HG03025 (cell line): ENCODE results near the gene NDST4.
"Not testable (repeated sequence)": the region's sequence is repeated elsewhere in the genome, so short reads cannot be mapped to it uniquely, and the experiment has no call there.

Source experiments
- ATAC-seq: cut with Tn5 transposase; IDR thresholded peaks from one replicate; pipeline ENCODE4 v1.9.1; 2021; ENCODE audit warnings: mild to moderate bottlenecking, moderate library complexity; ENCODE audit not compliant: unreplicated experiment, low FRiP score

Gene NDST4

DNA sequence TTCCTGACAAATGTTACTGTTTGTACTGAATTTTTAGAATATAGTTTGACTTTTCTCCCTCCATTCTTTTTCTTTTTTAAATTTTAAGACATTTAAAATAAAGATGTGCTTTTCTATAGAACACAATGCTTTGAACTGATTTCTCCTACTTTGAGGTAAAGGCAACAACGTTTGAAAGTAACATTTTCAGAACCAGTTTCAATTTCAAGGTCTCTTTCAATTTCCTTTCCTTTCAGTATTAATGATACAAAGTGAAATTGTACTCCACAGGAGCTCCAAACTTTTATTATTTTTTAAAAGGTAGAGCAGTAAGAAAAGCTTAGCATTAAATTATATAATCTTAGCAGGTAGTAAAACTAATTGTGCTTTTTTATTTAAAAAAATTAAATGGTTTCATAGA is 54.9 kb downstream of the NDST4 start:
- ATAC-seq, result no peak

DNA sequence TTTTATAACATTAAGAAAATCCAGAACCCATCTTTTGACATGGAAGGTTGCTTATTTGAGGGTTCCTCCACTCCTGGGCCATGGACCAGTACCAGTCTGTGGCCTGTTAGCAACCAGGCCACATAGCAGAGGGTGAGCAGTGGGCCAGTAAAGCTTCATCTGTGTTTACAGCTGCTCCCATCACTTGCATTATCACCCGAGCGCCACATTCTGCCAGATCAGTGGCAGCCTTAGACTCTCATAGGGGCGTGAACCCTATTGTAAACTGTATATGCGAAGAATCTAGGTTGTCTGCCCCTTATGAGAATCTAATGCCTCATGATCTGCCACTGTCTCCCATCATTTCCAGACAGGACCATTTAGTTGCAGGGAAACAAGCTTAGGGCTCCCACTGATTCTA is 58.6 kb downstream of the NDST4 start:
- ATAC-seq, result no peak

DNA sequence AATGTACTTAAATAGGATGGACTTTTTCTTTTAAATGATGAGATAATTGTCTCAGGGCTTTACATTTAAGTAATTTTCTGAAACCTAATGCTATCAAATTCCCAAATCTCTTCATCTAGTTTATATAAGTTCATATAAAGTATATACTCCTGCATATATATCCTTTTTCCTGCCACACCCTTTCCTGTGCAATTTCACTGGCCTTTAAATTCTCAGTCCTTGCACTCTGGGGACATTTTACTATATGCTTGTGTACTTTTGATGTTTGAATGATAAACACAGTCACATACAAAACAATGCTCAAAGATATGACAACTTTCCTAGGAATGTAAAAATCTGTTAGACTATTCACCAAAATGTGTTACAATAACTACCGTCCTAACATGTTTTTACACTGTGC is 60.1 kb downstream of the NDST4 start:
- ATAC-seq, result no peak

DNA sequence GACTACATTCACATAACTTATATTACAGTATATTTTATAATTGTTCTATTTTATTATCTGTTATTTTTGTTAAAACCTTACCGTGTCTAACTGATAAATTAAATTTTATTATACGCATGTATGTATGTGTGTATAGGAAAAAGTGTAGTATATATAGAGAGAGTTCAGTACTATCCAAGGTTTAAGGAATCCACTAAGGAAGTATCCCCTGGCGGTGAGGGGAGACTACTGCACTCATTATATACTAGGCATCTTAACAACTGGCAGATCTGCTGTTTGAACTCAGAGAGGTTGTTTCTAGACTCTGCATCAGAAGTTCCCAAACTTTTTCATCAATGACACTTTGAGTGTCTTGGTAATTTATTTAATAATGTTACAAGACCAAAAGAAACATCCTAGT is 70.9 kb downstream of the NDST4 start:
- no peak for ATAC-seq

DNA sequence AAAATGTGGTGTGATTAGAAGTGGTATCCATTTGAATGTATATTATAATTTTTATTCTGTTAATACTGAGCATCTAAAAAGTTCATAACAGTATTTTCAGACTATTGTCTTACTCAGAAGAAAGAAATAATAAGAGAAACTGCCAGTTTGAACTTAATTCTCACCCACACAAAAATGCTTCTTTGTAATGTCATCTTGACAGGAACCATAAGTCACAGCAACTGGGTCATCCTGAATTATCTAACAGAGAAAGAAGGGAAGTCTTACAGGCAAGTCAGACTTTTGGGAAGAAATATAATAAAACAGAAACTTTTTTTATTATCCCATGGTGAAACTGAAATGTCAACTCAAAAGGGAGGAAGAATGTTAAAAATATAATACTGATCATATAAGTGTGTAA is 83.1 kb downstream of the NDST4 start:
- ATAC-seq, result no peak

DNA sequence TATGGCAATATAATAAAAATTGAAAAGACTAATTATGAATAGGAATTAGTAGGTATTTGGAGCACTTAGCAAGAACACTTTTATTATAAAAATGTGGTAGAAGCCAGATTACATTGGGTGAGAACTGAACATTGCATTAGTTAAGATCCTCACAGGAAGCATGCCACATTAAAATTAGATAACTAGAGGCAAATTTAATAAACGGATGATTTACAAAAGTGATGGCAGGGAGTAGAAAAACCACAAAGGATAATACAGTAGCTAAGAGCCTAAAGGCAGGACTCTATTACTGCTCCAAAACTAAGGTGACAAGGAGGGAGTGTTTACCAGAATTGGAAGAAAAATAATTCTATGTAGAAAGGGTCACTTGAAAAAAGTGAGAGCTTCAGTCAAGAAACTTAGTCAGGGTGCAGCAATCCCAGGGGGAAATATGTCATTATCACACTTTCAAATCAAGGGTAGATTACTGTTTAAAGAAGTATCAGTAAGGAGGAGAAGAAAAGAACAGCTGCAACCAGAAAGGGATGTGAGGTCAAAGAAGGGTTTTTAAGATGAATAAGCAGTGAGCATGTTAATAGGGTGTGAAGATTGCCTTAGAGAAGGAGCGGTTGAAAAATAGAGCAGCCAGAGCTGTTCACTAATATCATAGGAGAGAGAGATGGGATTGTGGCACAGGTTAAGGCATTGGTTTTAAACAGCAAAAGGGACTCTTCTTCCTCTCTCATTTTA is 84.6 kb downstream of the NDST4 start:
- ATAC-seq, result no peak

DNA sequence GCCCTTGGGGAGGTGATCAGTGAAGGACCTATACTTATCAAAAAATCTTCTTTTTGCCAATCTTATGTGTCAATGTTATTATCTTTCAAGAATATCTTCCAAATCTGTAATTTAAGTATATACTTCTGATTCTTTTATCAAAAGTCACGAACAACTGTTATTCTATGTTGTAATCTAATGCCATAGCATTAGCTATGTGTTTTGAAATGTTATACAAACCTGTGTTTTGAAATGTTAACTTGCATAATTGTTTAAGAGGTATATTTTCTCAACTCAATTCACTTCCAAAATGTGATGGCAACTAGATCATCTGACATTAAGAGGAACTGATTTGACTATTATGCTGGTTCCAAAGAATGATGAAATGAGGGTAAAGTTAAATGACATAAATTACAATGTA is 113.5 kb downstream of the NDST4 start:
- no peak for ATAC-seq

DNA sequence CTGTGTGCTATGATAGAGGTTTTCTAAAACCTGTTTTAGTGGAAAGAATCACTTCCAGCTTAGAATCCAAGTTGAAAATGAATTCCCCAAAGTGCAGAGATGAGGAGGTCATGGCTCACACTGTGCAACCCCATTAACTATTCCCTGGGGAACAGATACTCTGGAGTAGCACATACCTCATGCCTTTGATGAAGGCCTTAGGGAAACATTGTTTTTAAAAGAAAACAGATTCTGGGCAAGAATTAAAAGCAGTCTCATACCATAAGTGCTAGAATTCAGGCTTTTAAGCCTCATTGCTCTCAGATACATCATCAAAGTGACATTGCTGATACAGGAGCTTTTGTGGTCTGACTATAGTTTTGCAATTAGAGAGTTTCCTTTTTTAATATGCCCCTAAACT is 115.1 kb downstream of the NDST4 start:
- no peak for ATAC-seq

DNA sequence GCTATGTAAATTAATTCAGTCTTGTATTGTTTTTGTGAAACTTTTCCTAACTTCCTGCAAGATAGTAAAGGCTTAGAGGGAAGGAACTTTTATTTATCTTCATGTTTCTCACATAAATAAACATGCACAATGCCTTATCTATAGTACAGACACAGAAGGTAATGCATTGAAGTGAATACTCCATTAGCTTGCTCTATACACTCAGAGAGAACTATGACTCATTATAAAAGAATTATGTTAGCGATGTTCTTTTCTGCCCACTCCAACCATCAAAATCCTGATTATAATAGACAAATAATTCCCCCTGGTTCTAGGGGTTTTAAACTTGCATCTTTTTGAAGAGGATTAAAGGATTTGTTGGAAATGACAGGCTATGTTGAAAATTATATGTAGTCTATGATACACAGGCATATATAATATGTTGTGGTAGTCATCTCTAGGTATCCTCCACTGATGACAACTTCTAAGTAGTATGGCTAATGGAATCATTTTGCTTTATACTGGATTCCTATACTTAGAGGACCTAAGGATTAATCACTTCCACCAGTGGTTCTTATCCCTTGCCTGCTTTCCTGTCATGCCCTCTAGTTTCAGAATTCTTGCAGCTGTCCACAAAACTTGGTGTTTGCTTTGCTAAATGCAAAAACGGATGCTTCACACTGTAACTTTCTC is 115.7 kb downstream of the NDST4 start:
- ATAC-seq, result no peak

DNA sequence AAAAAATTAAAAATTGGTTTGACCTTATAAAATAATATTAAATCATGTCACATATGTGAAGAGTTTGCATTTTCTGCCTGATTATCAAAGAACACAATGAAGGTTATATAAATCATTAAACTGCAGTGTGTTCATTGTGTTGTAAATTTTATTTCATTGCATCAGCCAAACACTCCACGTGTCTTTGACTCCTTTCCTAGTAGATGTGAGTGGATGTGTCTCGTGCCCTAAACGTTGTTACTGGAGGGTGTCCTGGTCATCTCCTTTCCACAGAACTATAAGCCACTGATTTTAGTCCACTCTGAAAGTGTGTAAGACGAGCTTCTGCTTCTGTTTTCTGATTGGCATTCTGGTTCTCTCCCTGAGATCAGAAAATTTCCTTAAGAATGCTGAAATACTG is 127.3 kb downstream of the NDST4 start:
- no peak for ATAC-seq

DNA sequence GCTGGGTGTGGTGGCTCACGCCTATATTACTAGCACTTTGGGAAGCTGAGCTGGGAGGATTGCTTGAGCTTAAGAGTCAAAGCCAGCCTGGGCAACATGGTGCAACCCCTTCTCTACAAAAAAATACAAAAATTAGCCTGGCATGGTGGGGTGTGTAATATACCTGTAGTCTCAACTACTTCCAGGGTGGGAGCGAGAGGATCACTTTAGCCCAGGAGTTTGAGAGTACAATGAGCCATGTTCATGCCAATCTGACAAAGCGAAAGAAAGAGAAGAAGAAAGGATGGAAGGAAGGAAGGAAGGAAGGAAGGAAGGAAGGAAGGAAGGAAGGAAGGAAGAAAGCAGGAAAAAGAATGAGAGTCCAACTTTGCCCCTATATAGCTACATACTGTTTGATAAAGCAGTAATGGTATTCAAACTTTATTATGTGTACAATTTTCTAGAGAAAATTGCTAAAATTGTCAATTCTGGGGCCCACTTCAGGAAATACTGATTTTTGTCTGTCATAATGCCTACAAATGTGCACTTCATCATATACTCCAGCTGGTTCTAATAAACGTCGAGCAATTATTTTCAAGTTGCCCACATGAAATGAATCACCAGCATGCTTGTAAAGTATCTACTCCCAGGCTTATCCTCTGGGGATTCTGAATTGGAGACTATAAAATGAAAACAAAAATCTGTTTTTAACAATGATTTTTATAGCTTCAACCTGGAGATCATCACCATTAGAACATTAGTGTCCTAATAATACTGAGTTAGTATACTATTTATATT is 132.3 kb downstream of the NDST4 start:
- no peak for ATAC-seq

DNA sequence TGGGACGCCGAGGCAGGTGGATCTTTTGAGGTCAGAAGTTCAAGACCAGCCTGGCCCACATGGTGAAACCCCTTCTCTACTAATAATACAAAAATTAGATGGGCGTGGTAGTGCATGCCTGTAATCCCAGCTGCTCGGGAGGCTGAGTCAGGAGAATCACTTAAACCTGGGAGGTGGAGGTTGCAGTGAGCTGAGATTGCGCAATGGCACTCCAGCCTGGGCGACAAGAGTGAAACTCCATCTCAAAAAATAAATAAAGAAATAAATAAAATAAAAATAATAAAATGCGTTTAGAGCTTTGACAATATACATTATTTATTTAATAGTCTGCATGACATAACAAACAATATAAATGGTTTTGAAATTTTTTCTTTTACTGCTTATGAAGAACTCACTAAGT is 133.0 kb downstream of the NDST4 start:
- not testable (repeated sequence) for ATAC-seq

DNA sequence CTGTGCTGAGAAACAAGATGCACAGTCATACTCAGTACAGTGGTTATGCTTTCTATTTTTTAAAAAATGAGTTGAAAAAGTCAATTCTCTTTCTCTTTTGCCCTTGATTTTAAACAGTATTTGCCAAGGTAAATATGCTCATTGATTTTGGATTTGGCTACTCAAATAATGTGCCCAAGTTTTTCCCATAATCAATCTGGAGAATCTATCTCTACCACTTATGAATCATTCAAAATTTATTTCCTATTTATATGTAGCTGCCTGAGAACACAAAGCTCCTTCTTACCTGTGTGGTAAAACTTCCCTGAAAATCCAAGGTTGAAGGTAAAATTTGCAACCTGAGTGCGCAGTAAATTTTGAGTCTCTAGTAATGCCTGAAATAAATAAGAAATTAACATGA is 136.5 kb downstream of the NDST4 start:
- ATAC-seq, result no peak

DNA sequence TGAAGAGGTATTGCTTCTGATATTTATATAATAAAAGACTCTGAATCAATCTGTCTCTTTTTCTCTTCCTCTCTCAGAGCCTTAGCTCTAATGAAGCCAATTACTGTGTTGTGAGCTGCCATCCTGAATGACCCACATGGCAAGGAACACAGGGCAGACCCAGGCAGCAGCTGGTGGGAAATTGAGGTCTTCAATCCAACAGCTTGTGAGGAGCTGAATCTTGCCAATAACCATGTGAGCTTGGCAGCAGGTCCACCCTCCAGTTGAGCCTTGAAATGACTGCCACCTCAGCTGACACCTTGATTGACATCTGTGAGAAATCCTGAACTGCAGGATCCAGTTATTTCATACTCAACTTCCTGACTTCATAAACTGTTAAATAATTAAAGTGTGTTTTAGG is 149.4 kb downstream of the NDST4 start:
- ATAC-seq, result no peak

DNA sequence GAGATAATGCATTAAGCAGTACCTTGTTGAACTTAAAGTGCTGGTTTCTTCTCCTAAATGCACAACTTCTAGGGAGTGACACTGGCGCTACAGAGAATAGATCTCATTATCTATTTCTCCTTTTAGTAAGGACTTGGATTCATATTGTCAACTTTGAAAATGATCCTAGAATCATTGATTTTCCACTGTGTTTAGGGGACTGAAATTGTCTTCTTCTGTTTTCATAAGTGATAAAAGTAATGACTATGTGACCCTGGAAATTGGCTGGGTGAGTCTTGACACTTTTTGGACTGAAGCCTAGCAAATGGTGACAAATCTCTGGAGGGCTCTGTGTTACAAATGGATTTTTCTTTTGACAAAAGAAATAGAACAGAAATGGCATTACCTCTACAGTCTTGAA is 167.8 kb downstream of the NDST4 start:
- ATAC-seq, result no peak

DNA sequence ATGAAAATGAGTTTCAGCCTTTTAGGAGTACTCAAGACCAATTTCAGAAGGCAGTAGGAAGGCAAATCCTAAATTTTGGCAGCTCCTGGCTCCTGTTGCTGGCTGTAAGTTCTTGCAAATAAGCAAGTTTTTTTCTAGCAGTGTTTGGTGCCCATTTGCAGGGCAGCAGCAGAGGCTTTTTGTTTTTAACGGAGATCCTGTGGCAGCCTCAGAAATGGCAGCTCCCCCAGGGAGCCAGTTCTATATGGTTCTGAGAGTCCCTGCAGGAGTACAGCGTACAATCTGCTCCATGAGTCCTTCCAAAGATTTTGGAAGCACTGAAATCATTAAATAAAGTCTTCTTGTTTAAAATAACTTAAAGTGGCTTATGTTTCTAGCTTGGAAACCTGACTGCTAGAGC is 171.9 kb downstream of the NDST4 start:
- no peak for ATAC-seq

DNA sequence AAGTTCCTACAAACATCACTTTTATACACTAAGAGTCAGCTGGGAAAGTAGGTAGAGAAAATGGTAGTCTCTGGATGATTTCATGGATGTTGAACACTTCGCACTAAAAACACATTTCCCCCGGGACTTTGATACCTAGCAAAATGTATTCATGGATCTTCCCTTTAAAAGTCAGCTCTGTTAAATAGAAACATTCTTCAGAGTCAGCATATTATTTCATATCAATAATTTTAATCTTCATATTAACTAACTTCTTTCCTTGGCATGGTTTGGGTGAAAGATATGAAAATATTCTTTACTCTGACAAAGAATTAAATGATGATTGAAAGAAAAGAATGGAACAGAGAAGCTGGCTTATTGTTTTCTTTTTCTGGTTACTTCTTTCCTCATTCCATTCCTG is 185.5 kb downstream of the NDST4 start:
- ATAC-seq, result no peak

DNA sequence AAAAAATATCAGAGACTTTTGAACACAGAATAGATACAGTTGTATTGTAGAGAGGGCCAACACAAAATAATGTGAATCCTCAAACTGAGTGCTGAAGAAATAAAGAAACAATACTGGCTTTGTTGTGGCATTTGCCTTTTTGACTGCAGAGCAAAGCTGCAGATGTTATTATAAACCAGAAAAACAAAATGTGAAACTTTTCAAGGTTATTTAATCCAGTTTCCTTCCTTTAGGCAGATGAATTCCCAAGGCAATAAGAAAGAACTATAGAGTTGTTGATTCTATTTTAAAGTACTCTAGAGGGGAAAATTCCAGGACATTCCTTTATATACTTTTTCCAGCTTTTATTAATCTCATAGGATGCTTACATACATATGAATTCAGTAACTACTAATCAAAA is 186.8 kb downstream of the NDST4 start:
- no peak for ATAC-seq

DNA sequence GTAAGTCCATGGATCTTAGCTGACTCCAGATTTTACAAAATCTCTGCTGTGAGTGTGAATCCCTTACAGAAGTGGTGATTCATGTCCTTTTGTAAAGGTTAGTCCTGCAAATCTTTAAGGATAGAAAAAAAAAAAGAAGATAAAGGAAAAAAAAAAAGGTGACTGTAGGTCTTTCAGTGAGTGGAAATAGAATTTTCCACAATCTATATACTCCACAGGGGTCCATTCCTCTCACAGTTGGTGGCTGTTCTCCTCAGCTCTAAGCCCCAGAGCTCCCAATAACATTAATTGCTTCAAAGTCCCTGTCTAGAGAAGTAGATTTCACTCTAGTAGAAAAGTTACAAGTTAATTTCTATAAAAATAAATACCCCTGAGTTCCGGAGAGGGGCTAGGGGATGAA is 189.1 kb downstream of the NDST4 start:
- no peak for ATAC-seq

DNA sequence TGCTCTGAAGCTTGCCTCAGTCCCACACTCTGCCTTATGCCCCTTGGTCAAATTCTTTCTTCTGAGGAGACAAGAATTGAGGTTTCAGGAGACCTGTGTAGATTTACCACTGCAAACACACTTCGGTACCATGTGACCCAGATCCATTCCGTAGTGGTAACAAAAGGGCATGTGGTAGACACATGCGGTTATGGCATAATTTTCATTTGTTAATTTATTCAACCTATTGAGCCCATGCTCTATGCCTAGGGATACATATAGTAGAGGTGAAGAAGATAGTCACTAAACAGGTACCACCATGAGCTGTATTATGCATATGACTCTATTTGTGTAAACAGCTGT is 190.9 kb downstream of the NDST4 start:
- no peak for ATAC-seq

DNA sequence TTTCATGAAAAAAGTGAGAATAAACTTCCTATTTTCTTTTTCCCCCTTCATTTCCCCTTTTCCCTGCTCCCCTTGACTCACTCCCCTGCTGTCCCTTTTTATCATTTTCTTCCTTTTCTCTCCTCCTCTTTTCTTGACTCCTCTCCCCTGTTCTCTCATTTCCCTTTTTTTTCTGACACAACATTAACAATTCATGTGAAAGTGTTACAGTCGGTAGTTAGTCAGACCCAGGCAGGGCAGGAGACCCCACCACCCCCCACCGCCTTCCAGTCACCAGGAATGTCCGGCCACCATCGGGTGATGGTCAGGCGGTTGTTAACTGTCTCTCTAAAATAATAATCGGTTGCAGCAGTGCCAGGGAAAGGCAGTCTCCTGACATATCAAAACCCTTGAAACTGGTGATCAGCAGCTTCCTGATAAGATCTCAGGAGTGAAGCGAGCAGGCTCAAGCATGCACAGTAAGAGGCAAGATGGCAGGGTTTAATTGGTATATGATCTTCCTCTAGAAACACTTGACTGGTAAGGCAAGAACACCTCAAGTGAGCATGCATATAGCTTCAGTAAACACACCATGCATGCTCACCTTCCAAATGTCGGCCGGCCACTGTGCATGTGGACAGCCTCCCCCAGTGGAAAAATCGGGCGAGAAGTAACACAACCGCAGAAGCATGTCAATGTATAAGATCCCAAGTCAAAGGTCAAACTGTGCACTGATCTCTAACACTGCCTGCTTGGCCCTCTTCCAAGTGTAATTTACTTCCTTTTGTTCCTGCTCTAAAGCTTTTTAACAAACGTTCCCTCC is 191.4 kb downstream of the NDST4 start:
- no peak for ATAC-seq
